ENCODE data around the gene UPK3A. TPM values are rescaled to one million over a fixed set of nuclear protein-coding genes. Genes with fewer than 3 reads are reported as not detected.

Gene UPK3A
- polyA plus RNA-seq, 1 donor from 2014 or later: not detected

GRCh38 chr22:45280587-45280980, 4.2 kb upstream of the UPK3A start:
- Histone ChIP-seq H3K79me2 (replicated peaks; ENCODE audit: insufficient read depth, low read length) (no peaks in the 10 kb centered on the region), H3K9me3 (ENCODE audit: low read length) (no peaks in the 10 kb centered on the region), H3K9me2 (ENCODE audit: insufficient read depth, low read length) (no peaks in the 10 kb centered on the region), H3K9ac (ENCODE audit: low read length) (no peak overlapping the region), H3K4me3 (ENCODE audit: low read length) (no peak overlapping the region), H3K36me3 (ENCODE audit: insufficient read depth, low read length) (no peaks in the 10 kb centered on the region), H4K20me1 (ENCODE audit: insufficient read depth) (no peaks in the 10 kb centered on the region), H3K4me2 (ENCODE audit: low read length) (no peak overlapping the region), H3K27ac (ENCODE audit: low read length) (no peak overlapping the region), H3F3A (ENCODE audit: insufficient read depth, low read length, poor library complexity, severe bottlenecking) (no peaks in the 10 kb centered on the region), H3K27me3 (ENCODE audit: insufficient read depth, low read depth, low read length) (peaks cover 20% of the 10 kb centered on the region), H2AFZ (ENCODE audit: low read depth, low read length) (no peak overlapping the region)
- TF ChIP-seq EP300 (conservative IDR thresholded peaks at IDR 0.05; ENCODE audit: poor library complexity, severe bottlenecking) (no peak), MXI1 (conservative IDR thresholded peaks at IDR 0.05; ENCODE audit: poor library complexity, severe bottlenecking) (no peak), REST (IDR thresholded peaks at IDR 0.05; ENCODE audit: borderline replicate concordance) (no peak), RAD21 (conservative IDR thresholded peaks at IDR 0.05) (no peak), SMC3 (conservative IDR thresholded peaks at IDR 0.05; ENCODE audit: poor library complexity) (no peak), TAF1 (IDR thresholded peaks at IDR 0.05; ENCODE audit: low read depth) (no peak), CTCF (IDR thresholded peaks at IDR 0.05; ENCODE audit: poor library complexity, severe bottlenecking) (no peak), POLR2AphosphoS5 (IDR thresholded peaks at IDR 0.05) (no peak), EZH2 (IDR thresholded peaks at IDR 0.05; ENCODE audit: borderline replicate concordance, insufficient read depth, low read length, poor library complexity, severe bottlenecking) (no peak)

- no peak overlapping the region for H3K27ac ChIP-seq (ENCODE audit: low read length)
- TF ChIP-seq TAF1 (IDR thresholded peaks at IDR 0.05; ENCODE audit: low read depth) (no peak), EZH2 (IDR thresholded peaks at IDR 0.05; ENCODE audit: borderline replicate concordance, insufficient read depth, low read length, poor library complexity, severe bottlenecking) (no peak), POLR2AphosphoS5 (IDR thresholded peaks at IDR 0.05) (no peak), MXI1 (conservative IDR thresholded peaks at IDR 0.05; ENCODE audit: poor library complexity, severe bottlenecking) (no peak), EP300 (conservative IDR thresholded peaks at IDR 0.05; ENCODE audit: poor library complexity, severe bottlenecking) (no peak), REST (IDR thresholded peaks at IDR 0.05; ENCODE audit: borderline replicate concordance) (no peak), SMC3 (conservative IDR thresholded peaks at IDR 0.05; ENCODE audit: poor library complexity) (no peak), RAD21 (conservative IDR thresholded peaks at IDR 0.05) (no peak), CTCF (IDR thresholded peaks at IDR 0.05; ENCODE audit: poor library complexity, severe bottlenecking) (no peak)
- H3K4me2 ChIP-seq (ENCODE audit: low read length): no peak overlapping the region
Observed at GRCh38 chr22:45281010-45281409, 3.7 kb upstream of the UPK3A start.

More at GRCh38 chr22:45281010-45281409, 3.7 kb upstream of the UPK3A start:
- Histone ChIP-seq H3K79me2 (replicated peaks; ENCODE audit: insufficient read depth, low read length) (no peaks in the 10 kb centered on the region), H3K9me3 (ENCODE audit: low read length) (no peaks in the 10 kb centered on the region), H3K9ac (ENCODE audit: low read length) (no peak overlapping the region), H3F3A (ENCODE audit: insufficient read depth, low read length, poor library complexity, severe bottlenecking) (no peaks in the 10 kb centered on the region), H2AFZ (ENCODE audit: low read depth, low read length) (no peak overlapping the region), H4K20me1 (ENCODE audit: insufficient read depth) (no peaks in the 10 kb centered on the region), H3K27me3 (ENCODE audit: insufficient read depth, low read depth, low read length) (peaks cover 23% of the 10 kb centered on the region), H3K36me3 (ENCODE audit: insufficient read depth, low read length) (no peaks in the 10 kb centered on the region), H3K4me3 (ENCODE audit: low read length) (no peak overlapping the region), H3K9me2 (ENCODE audit: insufficient read depth, low read length) (no peaks in the 10 kb centered on the region)

All from neural cell (in vitro differentiated cells).